Measurements from ENCODE around the gene ATP2C2.

Gene ATP2C2

DNA sequence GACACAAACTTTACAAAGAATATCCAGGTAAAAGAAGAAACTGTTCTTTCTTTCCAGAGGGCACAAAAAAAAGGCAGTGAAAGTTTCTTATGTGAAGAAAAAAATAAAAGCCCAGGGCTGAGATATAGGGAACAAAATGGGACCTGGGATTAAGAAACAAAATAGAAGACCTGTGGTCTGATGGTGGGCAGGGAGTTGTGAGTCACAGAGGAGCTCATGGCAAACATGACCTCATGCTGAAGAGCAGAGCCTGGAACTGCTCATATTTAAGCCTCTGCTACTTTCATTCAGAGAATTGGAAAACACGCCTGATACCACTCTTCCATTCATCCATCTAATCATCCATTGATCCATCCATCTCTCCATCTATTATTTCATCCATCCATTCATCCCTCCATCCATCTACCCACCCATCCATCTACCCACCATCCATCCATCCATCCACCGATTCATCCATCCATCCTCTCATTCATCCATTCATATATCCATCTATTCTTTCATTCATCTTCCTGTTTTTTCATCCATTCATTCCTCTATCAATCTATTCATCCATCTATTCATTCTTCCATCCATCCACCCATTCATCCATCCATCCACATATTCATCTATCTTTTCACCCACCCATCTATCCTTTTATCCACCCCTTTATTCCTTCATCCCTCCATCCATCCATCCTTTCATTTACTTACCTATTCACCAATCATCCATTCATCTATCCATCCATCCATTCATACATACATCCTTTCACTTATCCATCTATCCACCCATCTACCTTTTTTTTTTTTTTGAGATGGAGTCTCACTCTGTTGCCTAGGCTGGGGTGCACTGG lies 43.7 kb upstream of the ATP2C2 start:
- no peaks in the 10 kb centered on the region for H3K36me3 ChIP-seq (ENCODE audit: insufficient read depth, low read length)
- no peak overlapping the region for H3K9ac ChIP-seq (ENCODE audit: low read depth, low read length, poor library complexity, severe bottlenecking)
- no peaks in the 10 kb centered on the region for H3K27me3 ChIP-seq (ENCODE audit: insufficient read depth, low read length, poor library complexity, severe bottlenecking)
- no peaks in the 10 kb centered on the region for H4K20me1 ChIP-seq (ENCODE audit: insufficient read depth, low read length, poor library complexity, severe bottlenecking)
- TF ChIP-seq EZH2phosphoT487 (IDR thresholded peaks at IDR 0.05; ENCODE audit: borderline replicate concordance) = no peak
- H3K9me2 ChIP-seq (replicated peaks; ENCODE audit: low read depth, low read length) = no peaks in the 10 kb centered on the region
- no peak overlapping the region for H3K4me2 ChIP-seq (ENCODE audit: low read depth, low read length, poor library complexity, severe bottlenecking)
- H3K79me2 ChIP-seq (ENCODE audit: insufficient read depth, low read length) = no peaks in the 10 kb centered on the region
- no peak overlapping the region for H2AFZ ChIP-seq (ENCODE audit: low read length)
- no peaks in the 10 kb centered on the region for H3F3A ChIP-seq (ENCODE audit: low read depth)
- no peaks in the 10 kb centered on the region for H3K4me1 ChIP-seq (ENCODE audit: insufficient read depth, low read length, poor library complexity, severe bottlenecking)
- no peaks in the 10 kb centered on the region for H3K9me3 ChIP-seq (ENCODE audit: insufficient read depth, low read depth, low read length)
- H3K4me3 ChIP-seq (ENCODE audit: low read length, poor library complexity, severe bottlenecking) = no peak overlapping the region

DNA sequence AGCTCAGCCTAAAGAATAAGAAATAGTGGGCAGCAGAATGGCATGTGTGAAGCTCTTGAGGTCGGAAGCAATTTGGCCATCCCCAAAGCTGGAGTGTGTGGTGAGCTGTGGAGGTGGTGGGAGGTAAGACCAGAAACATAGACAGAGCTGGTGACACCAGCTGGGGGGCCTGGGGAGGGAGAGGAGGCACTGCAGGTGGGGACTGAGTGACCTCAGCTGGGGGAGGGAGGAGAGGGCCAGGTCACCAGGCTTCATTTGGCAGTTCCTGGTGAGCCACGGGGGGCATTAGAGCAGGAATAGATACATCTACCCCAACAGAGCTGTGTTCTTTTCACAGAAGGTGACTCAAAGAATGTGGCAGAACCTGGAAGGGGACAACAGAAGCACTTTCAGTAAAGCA lies 41.8 kb upstream of the ATP2C2 start:
- Histone ChIP-seq H3K4me3 (ENCODE audit: low read length, poor library complexity, severe bottlenecking) (no peak overlapping the region), H3K27me3 (ENCODE audit: insufficient read depth, low read length, poor library complexity, severe bottlenecking) (no peaks in the 10 kb centered on the region), H3K9ac (ENCODE audit: low read depth, low read length, poor library complexity, severe bottlenecking) (no peak overlapping the region), H3K9me3 (ENCODE audit: insufficient read depth, low read depth, low read length) (no peaks in the 10 kb centered on the region), H3K4me1 (ENCODE audit: insufficient read depth, low read length, poor library complexity, severe bottlenecking) (no peaks in the 10 kb centered on the region), H3K4me2 (ENCODE audit: low read depth, low read length, poor library complexity, severe bottlenecking) (no peak overlapping the region), H3K9me2 (replicated peaks; ENCODE audit: low read depth, low read length) (no peaks in the 10 kb centered on the region), H2AFZ (ENCODE audit: low read length) (no peak overlapping the region), H3K79me2 (ENCODE audit: insufficient read depth, low read length) (no peaks in the 10 kb centered on the region), H3K36me3 (ENCODE audit: insufficient read depth, low read length) (no peaks in the 10 kb centered on the region), H4K20me1 (ENCODE audit: insufficient read depth, low read length, poor library complexity, severe bottlenecking) (no peaks in the 10 kb centered on the region), H3F3A (ENCODE audit: low read depth) (no peaks in the 10 kb centered on the region)
- TF ChIP-seq, protein P1, sequence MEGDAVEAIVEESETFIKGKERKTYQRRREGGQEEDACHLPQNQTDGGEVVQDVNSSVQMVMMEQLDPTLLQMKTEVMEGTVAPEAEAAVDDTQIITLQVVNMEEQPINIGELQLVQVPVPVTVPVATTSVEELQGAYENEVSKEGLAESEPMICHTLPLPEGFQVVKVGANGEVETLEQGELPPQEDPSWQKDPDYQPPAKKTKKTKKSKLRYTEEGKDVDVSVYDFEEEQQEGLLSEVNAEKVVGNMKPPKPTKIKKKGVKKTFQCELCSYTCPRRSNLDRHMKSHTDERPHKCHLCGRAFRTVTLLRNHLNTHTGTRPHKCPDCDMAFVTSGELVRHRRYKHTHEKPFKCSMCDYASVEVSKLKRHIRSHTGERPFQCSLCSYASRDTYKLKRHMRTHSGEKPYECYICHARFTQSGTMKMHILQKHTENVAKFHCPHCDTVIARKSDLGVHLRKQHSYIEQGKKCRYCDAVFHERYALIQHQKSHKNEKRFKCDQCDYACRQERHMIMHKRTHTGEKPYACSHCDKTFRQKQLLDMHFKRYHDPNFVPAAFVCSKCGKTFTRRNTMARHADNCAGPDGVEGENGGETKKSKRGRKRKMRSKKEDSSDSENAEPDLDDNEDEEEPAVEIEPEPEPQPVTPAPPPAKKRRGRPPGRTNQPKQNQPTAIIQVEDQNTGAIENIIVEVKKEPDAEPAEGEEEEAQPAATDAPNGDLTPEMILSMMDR (conservative IDR thresholded peaks at IDR 0.05; ENCODE audit: low read length) = no peak
- TF ChIP-seq EZH2phosphoT487 (IDR thresholded peaks at IDR 0.05; ENCODE audit: borderline replicate concordance) = no peak

DNA sequence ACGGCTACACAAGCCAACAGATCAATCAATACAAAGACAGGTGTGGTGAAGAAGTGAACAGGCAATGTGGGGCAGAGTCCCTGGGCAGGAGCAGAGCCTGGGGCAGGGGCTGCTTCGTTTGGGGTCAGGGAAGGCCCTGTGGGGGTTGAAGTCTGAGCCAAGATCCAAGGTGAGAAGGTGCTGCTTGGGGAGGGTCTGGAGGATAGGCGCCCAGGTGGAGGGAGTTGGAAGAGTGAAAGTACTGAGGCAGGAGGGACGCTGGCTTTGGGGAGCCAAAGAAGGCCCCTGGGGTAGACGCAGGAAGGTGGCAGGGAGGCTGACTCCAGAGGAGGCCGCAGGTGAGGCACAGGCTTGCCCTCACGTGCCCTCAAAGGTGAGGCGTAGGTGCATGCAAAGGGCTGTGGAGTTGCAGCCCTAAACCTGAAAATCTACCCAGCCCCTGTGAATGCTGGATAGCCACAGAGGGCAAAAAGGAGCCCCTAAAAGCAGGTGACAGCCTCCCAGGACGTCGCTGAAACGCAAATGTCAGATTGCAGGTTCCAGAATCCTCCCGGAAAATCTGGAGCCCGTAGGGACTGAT lies 40.3 kb upstream of the ATP2C2 start:
- no peak overlapping the region for H3K4me2 ChIP-seq (ENCODE audit: low read depth, low read length, poor library complexity, severe bottlenecking)
- H3K9ac ChIP-seq (ENCODE audit: low read depth, low read length, poor library complexity, severe bottlenecking) = no peak overlapping the region
- no peak for TF ChIP-seq EZH2phosphoT487 (IDR thresholded peaks at IDR 0.05; ENCODE audit: borderline replicate concordance)
- TF ChIP-seq, protein P1 (conservative IDR thresholded peaks at IDR 0.05; ENCODE audit: low read length) = no peak
- no peaks in the 10 kb centered on the region for H3K36me3 ChIP-seq (ENCODE audit: insufficient read depth, low read length)
- H3K27me3 ChIP-seq (ENCODE audit: insufficient read depth, low read length, poor library complexity, severe bottlenecking) = no peaks in the 10 kb centered on the region
- H4K20me1 ChIP-seq (ENCODE audit: insufficient read depth, low read length, poor library complexity, severe bottlenecking) = no peaks in the 10 kb centered on the region
- no peaks in the 10 kb centered on the region for H3K4me1 ChIP-seq (ENCODE audit: insufficient read depth, low read length, poor library complexity, severe bottlenecking)
- H3K79me2 ChIP-seq (ENCODE audit: insufficient read depth, low read length) = no peaks in the 10 kb centered on the region
- H3F3A ChIP-seq (ENCODE audit: low read depth) = no peaks in the 10 kb centered on the region
- no peaks in the 10 kb centered on the region for H3K9me3 ChIP-seq (ENCODE audit: insufficient read depth, low read depth, low read length)
- no peak overlapping the region for H2AFZ ChIP-seq (ENCODE audit: low read length)
- H3K9me2 ChIP-seq (replicated peaks; ENCODE audit: low read depth, low read length) = no peaks in the 10 kb centered on the region
- no peak overlapping the region for H3K4me3 ChIP-seq (ENCODE audit: low read length, poor library complexity, severe bottlenecking)

All from Loucy (cell line).